Activated T-helper 1 cell treated with anti-CD3 and anti-CD28 coated beads, Interleukin-12 subunit alpha, Interleukin-12 subunit beta, Interleukin-2, Interleukin-4 antibody, amounts not matched to agents 30 ng/mL and 10 ng/mL and 1 ng/mL, durations not matched to agents 14 hours and 24 hours and 36 hours (primary cell): ENCODE measurements around the gene FAM168B. TPM values are rescaled to one million over a fixed set of nuclear protein-coding genes. Genes with fewer than 3 reads are reported as not detected.

Experiments
- DNase-seq: peaks from one replicate; pipeline ENCODE4 v3.0.0; 2021; ENCODE audit warnings: low spot score
- H3K27ac Mint-ChIP-seq: one replicate; pipeline ENCODE4 v1.8.0; 2021; ENCODE audit warnings: mild to moderate bottlenecking, mixed read lengths
- H3K27me3 Mint-ChIP-seq: one replicate; pipeline ENCODE4 v1.8.0; 2022; ENCODE audit warnings: mild to moderate bottlenecking, moderate library complexity, mixed read lengths; ENCODE audit not compliant: insufficient read depth
- H3K36me3 Mint-ChIP-seq: one replicate; pipeline ENCODE4 v1.8.0; 2021; ENCODE audit warnings: low read depth, mixed read lengths
- H3K4me1 Mint-ChIP-seq: one replicate; pipeline ENCODE4 v1.8.0; 2021; ENCODE audit warnings: low read depth, mixed read lengths
- H3K4me3 Mint-ChIP-seq: one replicate; pipeline ENCODE4 v1.8.0; 2021; ENCODE audit warnings: mild to moderate bottlenecking, moderate library complexity, mixed read lengths
- H3K9me3 Mint-ChIP-seq: one replicate; pipeline ENCODE4 v1.8.0; 2021; ENCODE audit warnings: mixed read lengths
- intact Hi-C: fragments of 100-400 bp; cut with micrococcal nuclease; formaldehyde crosslinking; loops from one replicate; pipeline ENCODE4 v1.15.1; 2024
- total RNA-seq: library from RNA; stranded (reverse); gene quantifications from 2 replicates; pipeline ENCODE4 v1.2.3, GENCODE V29; 2022

FAM168B gene
- total RNA-seq, 1 donor from 2014 or later: 79.0 TPM

DNA sequence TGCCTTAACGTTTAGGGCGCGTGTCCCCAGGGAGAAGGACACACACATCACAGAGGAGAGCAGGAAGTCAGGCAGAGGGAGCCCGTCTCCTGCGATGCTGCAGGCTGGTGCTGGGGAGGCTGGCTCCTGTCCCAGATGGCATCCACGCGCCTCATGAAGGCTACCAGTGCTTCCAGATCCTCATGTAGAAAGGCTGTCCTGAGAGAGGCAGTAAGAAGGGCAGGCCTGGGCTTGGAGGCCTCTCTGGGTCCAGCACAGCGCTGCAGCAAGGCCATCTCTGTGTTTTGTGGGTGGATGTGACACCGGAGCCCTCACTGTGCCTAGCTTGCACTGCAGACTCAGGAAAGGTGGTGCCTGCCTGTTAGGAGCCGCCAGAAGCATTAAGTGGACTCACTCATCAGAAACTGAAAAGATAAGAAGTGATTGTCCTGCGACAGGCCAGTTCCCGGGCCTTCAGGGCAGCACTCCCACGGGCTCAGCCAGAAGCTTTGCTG lies 62.7 kb downstream of the FAM168B start:
- no peaks in the 10 kb centered on the region for H3K9me3 Mint-ChIP-seq

DNA sequence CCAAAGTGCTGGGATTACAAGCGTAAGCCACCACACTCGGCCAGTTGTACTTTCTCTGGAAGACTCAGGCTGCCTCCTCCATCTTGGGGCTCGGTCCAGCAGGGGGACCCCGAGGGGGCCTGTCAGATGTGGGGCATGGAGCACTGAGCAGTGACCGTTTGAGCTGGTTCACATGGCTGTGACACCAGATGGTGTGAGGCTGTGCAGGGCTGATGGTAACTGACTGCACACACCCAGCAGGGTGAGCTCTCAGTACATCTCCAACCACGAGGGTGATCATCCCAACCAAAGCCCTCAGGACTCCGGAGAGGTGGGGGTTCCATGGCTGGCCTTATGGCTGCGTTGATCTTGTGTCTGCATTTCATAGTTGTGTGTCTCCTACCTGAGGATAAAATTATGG lies 63.4 kb downstream of the FAM168B start:
- intact Hi-C loops: no loop called here
- H3K27me3 Mint-ChIP-seq: peaks cover 27% of the 10 kb centered on the region
- no peaks in the 10 kb centered on the region for H3K4me1 Mint-ChIP-seq
- H3K4me3 Mint-ChIP-seq: no peak overlapping the region
- no peaks in the 10 kb centered on the region for H3K36me3 Mint-ChIP-seq
- H3K9me3 Mint-ChIP-seq: no peaks in the 10 kb centered on the region
- no peak for DNase-seq
- no peak overlapping the region for H3K27ac Mint-ChIP-seq

More for the DNA sequence above, 62.7 kb downstream of the FAM168B start:
- intact Hi-C loops: no loop called here
- Mint-ChIP-seq H3K4me1 (no peaks in the 10 kb centered on the region), H3K4me3 (no peak overlapping the region), H3K36me3 (no peaks in the 10 kb centered on the region), H3K27ac (no peak overlapping the region), H3K27me3 (peaks cover 21% of the 10 kb centered on the region)
- DNase-seq: no peak

- intact Hi-C loops: no loop called here
- Mint-ChIP-seq H3K9me3 (no peaks in the 10 kb centered on the region), H3K27me3 (peaks cover 16% of the 10 kb centered on the region), H3K4me3 (no peak overlapping the region), H3K27ac (no peak overlapping the region), H3K4me1 (no peaks in the 10 kb centered on the region), H3K36me3 (no peaks in the 10 kb centered on the region)
- no peak for DNase-seq
Observed at GRCh38 chr2:131027566-131028528, 65.4 kb downstream of the FAM168B start.

GRCh38 chr2:131026919-131027318 lies 66.3 kb downstream of the FAM168B start:
- Mint-ChIP-seq H3K27me3 (peaks cover 16% of the 10 kb centered on the region), H3K4me1 (no peaks in the 10 kb centered on the region), H3K9me3 (no peaks in the 10 kb centered on the region), H3K4me3 (no peak overlapping the region), H3K27ac (no peak overlapping the region), H3K36me3 (no peaks in the 10 kb centered on the region)
- DNase-seq: no peak
- intact Hi-C loops: no loop called here

- H3K27ac Mint-ChIP-seq: no peak overlapping the region
Observed at GRCh38 chr2:131023758-131024157, 69.5 kb downstream of the FAM168B start.

GRCh38 chr2:131022731-131023130 lies 70.5 kb downstream of the FAM168B start:
- Mint-ChIP-seq H3K36me3 (no peaks in the 10 kb centered on the region), H3K9me3 (no peaks in the 10 kb centered on the region), H3K27me3 (peaks cover 20% of the 10 kb centered on the region), H3K4me3 (no peak overlapping the region), H3K4me1 (no peaks in the 10 kb centered on the region), H3K27ac (no peak overlapping the region)
- no peak for DNase-seq
- intact Hi-C loops: no loop called here

More at GRCh38 chr2:131023758-131024157, 69.5 kb downstream of the FAM168B start:
- Mint-ChIP-seq H3K27me3 (peaks cover 13% of the 10 kb centered on the region), H3K4me1 (no peaks in the 10 kb centered on the region), H3K36me3 (no peaks in the 10 kb centered on the region), H3K4me3 (no peak overlapping the region), H3K9me3 (no peaks in the 10 kb centered on the region)
- intact Hi-C loops: no loop called here
- DNase-seq: no peak

DNA sequence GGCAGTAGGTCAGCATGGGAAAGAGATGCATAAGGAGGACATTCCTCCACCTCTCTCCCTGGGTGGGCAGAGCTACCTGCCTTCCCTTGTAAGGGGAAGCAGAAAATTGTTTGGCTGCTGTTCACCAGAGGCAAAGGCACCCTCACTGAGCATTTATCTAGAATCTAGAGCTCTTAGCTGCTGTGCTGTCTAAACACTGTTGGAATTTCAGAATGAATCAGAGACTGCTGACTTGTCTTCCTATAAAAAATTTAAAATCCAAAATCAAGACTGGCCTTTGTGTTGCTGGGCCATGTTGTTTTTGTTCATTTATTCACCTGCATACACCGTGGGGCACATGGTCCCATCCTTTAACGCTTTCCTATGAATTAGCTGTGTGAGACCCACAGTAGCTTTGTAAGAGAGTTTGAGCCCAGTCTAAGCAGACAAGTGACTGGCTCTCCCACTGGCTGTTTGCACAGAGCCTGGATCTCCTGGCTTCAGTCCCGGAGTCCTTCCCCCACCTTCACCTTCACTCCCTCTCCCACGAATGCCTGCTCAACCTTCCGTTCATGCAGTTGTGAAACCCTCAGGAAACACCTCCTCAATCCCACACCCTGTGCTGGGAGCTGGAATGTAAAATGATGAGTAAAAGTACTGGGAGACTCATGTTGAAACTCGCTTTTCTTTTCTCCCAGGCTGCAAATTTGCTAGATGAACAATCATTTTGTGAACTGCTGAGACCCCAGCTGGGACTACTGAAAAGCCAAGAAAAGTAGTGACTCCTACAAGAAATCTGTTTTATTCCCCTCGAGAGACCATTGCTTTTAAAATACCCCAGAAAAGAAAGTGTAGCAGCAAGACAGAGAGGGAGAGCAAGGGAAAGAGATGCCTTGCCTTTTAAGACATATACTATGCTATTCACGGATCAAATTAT lies 76.2 kb downstream of the FAM168B start:
- intact Hi-C loops: no loop called here
- Mint-ChIP-seq H3K27me3 (peaks cover 10% of the 10 kb centered on the region), H3K27ac (no peak overlapping the region), H3K4me1 (no peaks in the 10 kb centered on the region), H3K9me3 (no peaks in the 10 kb centered on the region), H3K36me3 (no peaks in the 10 kb centered on the region), H3K4me3 (no peak overlapping the region)
- no peak for DNase-seq

- no peak for DNase-seq
- intact Hi-C loops: no loop called here
- no peaks in the 10 kb centered on the region for H3K9me3 Mint-ChIP-seq
- peaks cover 14% of the 10 kb centered on the region for H3K27me3 Mint-ChIP-seq
- no peak overlapping the region for H3K27ac Mint-ChIP-seq
- no peaks in the 10 kb centered on the region for H3K36me3 Mint-ChIP-seq
- no peak overlapping the region for H3K4me3 Mint-ChIP-seq
- peaks cover 2% of the 10 kb centered on the region for H3K4me1 Mint-ChIP-seq
Observed at GRCh38 chr2:131015764-131016163, 77.5 kb downstream of the FAM168B start.

DNA sequence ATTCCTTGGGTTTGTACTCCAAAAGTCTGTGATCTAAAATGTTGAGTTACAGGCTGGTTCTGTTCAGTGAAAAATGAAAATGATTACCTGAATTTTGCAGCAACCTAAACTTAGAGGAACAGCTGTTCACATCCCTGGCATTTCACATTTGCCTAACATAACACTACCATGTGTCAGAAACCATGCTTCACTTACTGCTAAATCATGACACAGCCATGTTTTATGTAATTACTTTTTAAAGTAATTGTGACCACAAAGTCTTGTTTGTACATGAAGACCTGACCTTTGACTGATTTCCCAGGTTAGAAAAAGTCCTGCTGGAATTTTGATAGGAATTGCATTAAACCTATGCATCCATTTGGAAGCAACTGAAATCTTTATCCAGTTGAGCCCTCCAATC lies 79.1 kb downstream of the FAM168B start:
- Mint-ChIP-seq H3K36me3 (no peaks in the 10 kb centered on the region), H3K4me1 (peaks cover 18% of the 10 kb centered on the region), H3K27me3 (peaks cover 23% of the 10 kb centered on the region), H3K27ac (no peak overlapping the region), H3K9me3 (no peaks in the 10 kb centered on the region), H3K4me3 (no peak overlapping the region)
- DNase-seq: no peak
- intact Hi-C loops: no loop called here

GRCh38 chr2:131011486-131011885 lies 81.8 kb downstream of the FAM168B start:
- intact Hi-C loops: no loop called here
- DNase-seq: no peak
- Mint-ChIP-seq H3K27ac (no peak overlapping the region), H3K27me3 (peaks cover 13% of the 10 kb centered on the region), H3K36me3 (no peaks in the 10 kb centered on the region), H3K9me3 (no peaks in the 10 kb centered on the region), H3K4me3 (no peak overlapping the region), H3K4me1 (peaks cover 21% of the 10 kb centered on the region)

DNA sequence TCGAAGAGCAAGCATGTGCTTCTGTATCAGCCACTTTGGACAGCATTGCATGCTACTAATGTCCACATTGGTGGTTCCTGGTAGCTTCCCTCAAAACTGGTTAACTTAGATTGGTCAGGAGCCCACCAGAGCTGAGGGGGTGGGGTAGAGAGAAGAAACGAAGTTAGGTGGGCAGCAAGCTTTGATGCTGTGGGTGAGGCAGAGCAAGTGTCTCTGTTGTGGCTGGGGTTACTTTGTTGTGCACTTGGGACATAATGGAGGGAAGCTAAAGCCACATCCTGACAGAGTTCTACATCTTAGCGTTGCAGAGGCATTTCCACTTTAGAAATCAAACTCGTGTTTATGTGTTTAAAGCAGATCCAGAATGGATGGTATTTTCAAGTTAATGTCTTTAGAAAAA lies 82.7 kb downstream of the FAM168B start:
- H3K27ac Mint-ChIP-seq: no peak overlapping the region
- H3K4me3 Mint-ChIP-seq: no peak overlapping the region
- peaks cover 13% of the 10 kb centered on the region for H3K27me3 Mint-ChIP-seq
- intact Hi-C loops: no loop called here
- DNase-seq: no peak
- no peaks in the 10 kb centered on the region for H3K36me3 Mint-ChIP-seq
- H3K9me3 Mint-ChIP-seq: no peaks in the 10 kb centered on the region
- H3K4me1 Mint-ChIP-seq: peaks cover 21% of the 10 kb centered on the region

- Mint-ChIP-seq H3K27ac (no peak overlapping the region), H3K4me3 (no peak overlapping the region), H3K9me3 (no peaks in the 10 kb centered on the region), H3K4me1 (peaks cover 21% of the 10 kb centered on the region), H3K27me3 (peaks cover 14% of the 10 kb centered on the region), H3K36me3 (no peaks in the 10 kb centered on the region)
- DNase-seq: no peak
- intact Hi-C loops: no loop called here
Observed at GRCh38 chr2:131009713-131010475, 83.4 kb downstream of the FAM168B start.
